ENCODE data around the gene IFT88.
"Not testable (repeated sequence)": the region's sequence is repeated elsewhere in the genome, so short reads cannot be mapped to it uniquely, and the experiment has no call there.

The IFT88 gene

GRCh38 chr13:20667857-20668437 is 101.0 kb downstream of the IFT88 start:
- Histone ChIP-seq H3K36me3 (ENCODE audit: control insufficient read depth in 2 of 2, insufficient read depth in 2 of 2, low read length in 2 of 2) (no peaks in the 10 kb centered on the region), H3K4me3 (ENCODE audit: low read length in 2 of 2) (no peak overlapping the region), H3K9ac (ENCODE audit: low read depth in 1 of 2, low read length in 2 of 2) (no peak overlapping the region), H3K27me3 (ENCODE audit: control insufficient read depth in 2 of 2, insufficient read depth in 2 of 2, low read length in 2 of 2) (no peaks in the 10 kb centered on the region), H3K9me3 (ENCODE audit: control insufficient read depth in 2 of 2, low read length in 2 of 2) (no peaks in the 10 kb centered on the region), H3K4me1 (ENCODE audit: control insufficient read depth in 2 of 2, insufficient read depth in 2 of 2, low read length in 2 of 2) (no peaks in the 10 kb centered on the region), H3K27ac (ENCODE audit: low read depth in 2 of 2, low read length in 2 of 2) (no peak overlapping the region)

- Histone ChIP-seq H3K27me3 (ENCODE audit: control insufficient read depth in 2 of 2, insufficient read depth in 2 of 2, low read length in 2 of 2) (no peaks in the 10 kb centered on the region), H3K4me1 (ENCODE audit: control insufficient read depth in 2 of 2, insufficient read depth in 2 of 2, low read length in 2 of 2) (no peaks in the 10 kb centered on the region), H3K27ac (ENCODE audit: low read depth in 2 of 2, low read length in 2 of 2) (no peak overlapping the region), H3K9me3 (ENCODE audit: control insufficient read depth in 2 of 2, low read length in 2 of 2) (no peaks in the 10 kb centered on the region), H3K36me3 (ENCODE audit: control insufficient read depth in 2 of 2, insufficient read depth in 2 of 2, low read length in 2 of 2) (peaks cover 0 to 2% of the 10 kb centered on the region in 2 donors), H3K4me3 (ENCODE audit: low read length in 2 of 2) (no peak overlapping the region), H3K9ac (ENCODE audit: low read depth in 1 of 2, low read length in 2 of 2) (no peak overlapping the region)
Observed at GRCh38 chr13:20669162-20669561, 102.2 kb downstream of the IFT88 start.

- Histone ChIP-seq H3K4me3 (ENCODE audit: low read length in 2 of 2) (no peak overlapping the region), H3K9ac (ENCODE audit: low read depth in 1 of 2, low read length in 2 of 2) (no peak overlapping the region), H3K27me3 (ENCODE audit: control insufficient read depth in 2 of 2, insufficient read depth in 2 of 2, low read length in 2 of 2) (no peaks in the 10 kb centered on the region), H3K36me3 (ENCODE audit: control insufficient read depth in 2 of 2, insufficient read depth in 2 of 2, low read length in 2 of 2) (peaks cover 0 to 5% of the 10 kb centered on the region in 2 donors), H3K4me1 (ENCODE audit: control insufficient read depth in 2 of 2, insufficient read depth in 2 of 2, low read length in 2 of 2) (no peaks in the 10 kb centered on the region), H3K27ac (ENCODE audit: low read depth in 2 of 2, low read length in 2 of 2) (no peak overlapping the region), H3K9me3 (ENCODE audit: control insufficient read depth in 2 of 2, low read length in 2 of 2) (no peaks in the 10 kb centered on the region)
Observed at GRCh38 chr13:20671789-20672188, 104.8 kb downstream of the IFT88 start.

- Histone ChIP-seq H3K9ac (ENCODE audit: low read depth in 1 of 2, low read length in 2 of 2) (no peak overlapping the region), H3K4me1 (ENCODE audit: control insufficient read depth in 2 of 2, insufficient read depth in 2 of 2, low read length in 2 of 2) (no peaks in the 10 kb centered on the region), H3K27me3 (ENCODE audit: control insufficient read depth in 2 of 2, insufficient read depth in 2 of 2, low read length in 2 of 2) (no peaks in the 10 kb centered on the region), H3K4me3 (ENCODE audit: low read length in 2 of 2) (no peak overlapping the region), H3K9me3 (ENCODE audit: control insufficient read depth in 2 of 2, low read length in 2 of 2) (no peaks in the 10 kb centered on the region), H3K36me3 (ENCODE audit: control insufficient read depth in 2 of 2, insufficient read depth in 2 of 2, low read length in 2 of 2) (peaks cover 0 to 5% of the 10 kb centered on the region in 2 donors), H3K27ac (ENCODE audit: low read depth in 2 of 2, low read length in 2 of 2) (no peak overlapping the region)
Observed at GRCh38 chr13:20672772-20673171, 105.8 kb downstream of the IFT88 start.

- H3K27ac ChIP-seq (ENCODE audit: low read depth in 2 of 2, low read length in 2 of 2) = no peak overlapping the region
- H3K9me3 ChIP-seq (ENCODE audit: control insufficient read depth in 2 of 2, low read length in 2 of 2) = no peaks in the 10 kb centered on the region
- H3K9ac ChIP-seq (ENCODE audit: low read depth in 1 of 2, low read length in 2 of 2) = no peak overlapping the region
Observed at GRCh38 chr13:20673715-20674114, 106.8 kb downstream of the IFT88 start.

GRCh38 chr13:20676213-20676612 is 109.3 kb downstream of the IFT88 start:
- Histone ChIP-seq H3K9ac (ENCODE audit: low read depth in 1 of 2, low read length in 2 of 2) (no peak overlapping the region), H3K36me3 (ENCODE audit: control insufficient read depth in 2 of 2, insufficient read depth in 2 of 2, low read length in 2 of 2) (peaks cover 0 to 5% of the 10 kb centered on the region in 2 donors), H3K4me3 (ENCODE audit: low read length in 2 of 2) (no peak overlapping the region), H3K4me1 (ENCODE audit: control insufficient read depth in 2 of 2, insufficient read depth in 2 of 2, low read length in 2 of 2) (no peaks in the 10 kb centered on the region), H3K27ac (ENCODE audit: low read depth in 2 of 2, low read length in 2 of 2) (no peak overlapping the region), H3K9me3 (ENCODE audit: control insufficient read depth in 2 of 2, low read length in 2 of 2) (no peaks in the 10 kb centered on the region), H3K27me3 (ENCODE audit: control insufficient read depth in 2 of 2, insufficient read depth in 2 of 2, low read length in 2 of 2) (no peaks in the 10 kb centered on the region)

More at GRCh38 chr13:20673715-20674114, 106.8 kb downstream of the IFT88 start:
- H3K4me1 ChIP-seq (ENCODE audit: control insufficient read depth in 2 of 2, insufficient read depth in 2 of 2, low read length in 2 of 2) = no peaks in the 10 kb centered on the region
- no peaks in the 10 kb centered on the region for H3K27me3 ChIP-seq (ENCODE audit: control insufficient read depth in 2 of 2, insufficient read depth in 2 of 2, low read length in 2 of 2)
- H3K4me3 ChIP-seq (ENCODE audit: low read length in 2 of 2) = no peak overlapping the region
- H3K36me3 ChIP-seq (ENCODE audit: control insufficient read depth in 2 of 2, insufficient read depth in 2 of 2, low read length in 2 of 2) = peaks cover 0 to 5% of the 10 kb centered on the region in 2 donors

- H3K27me3 ChIP-seq (ENCODE audit: control insufficient read depth in 2 of 2, insufficient read depth in 2 of 2, low read length in 2 of 2); H3K9me3 ChIP-seq (ENCODE audit: control insufficient read depth in 2 of 2, low read length in 2 of 2); H3K36me3 ChIP-seq (ENCODE audit: control insufficient read depth in 2 of 2, insufficient read depth in 2 of 2, low read length in 2 of 2); H3K27ac ChIP-seq (ENCODE audit: low read depth in 2 of 2, low read length in 2 of 2); H3K4me3 ChIP-seq (ENCODE audit: low read length in 2 of 2); H3K4me1 ChIP-seq (ENCODE audit: control insufficient read depth in 2 of 2, insufficient read depth in 2 of 2, low read length in 2 of 2); H3K9ac ChIP-seq (ENCODE audit: low read depth in 1 of 2, low read length in 2 of 2): not testable (repeated sequence)
Observed at GRCh38 chr13:20678606-20679005, 111.6 kb downstream of the IFT88 start.

GRCh38 chr13:20679879-20680278 is 112.9 kb downstream of the IFT88 start:
- Histone ChIP-seq H3K27ac (ENCODE audit: low read depth in 2 of 2, low read length in 2 of 2) (no peak overlapping the region), H3K9ac (ENCODE audit: low read depth in 1 of 2, low read length in 2 of 2) (no peak overlapping the region), H3K27me3 (ENCODE audit: control insufficient read depth in 2 of 2, insufficient read depth in 2 of 2, low read length in 2 of 2) (no peaks in the 10 kb centered on the region), H3K4me1 (ENCODE audit: control insufficient read depth in 2 of 2, insufficient read depth in 2 of 2, low read length in 2 of 2) (no peaks in the 10 kb centered on the region), H3K9me3 (ENCODE audit: control insufficient read depth in 2 of 2, low read length in 2 of 2) (no peaks in the 10 kb centered on the region), H3K4me3 (ENCODE audit: low read length in 2 of 2) (no peak overlapping the region), H3K36me3 (ENCODE audit: control insufficient read depth in 2 of 2, insufficient read depth in 2 of 2, low read length in 2 of 2) (peaks cover 0 to 3% of the 10 kb centered on the region in 2 donors)

- Histone ChIP-seq H3K9ac (ENCODE audit: low read depth in 1 of 2, low read length in 2 of 2) (no peak overlapping the region), H3K9me3 (ENCODE audit: control insufficient read depth in 2 of 2, low read length in 2 of 2) (no peaks in the 10 kb centered on the region), H3K27me3 (ENCODE audit: control insufficient read depth in 2 of 2, insufficient read depth in 2 of 2, low read length in 2 of 2) (no peaks in the 10 kb centered on the region), H3K4me1 (ENCODE audit: control insufficient read depth in 2 of 2, insufficient read depth in 2 of 2, low read length in 2 of 2) (no peaks in the 10 kb centered on the region), H3K36me3 (ENCODE audit: control insufficient read depth in 2 of 2, insufficient read depth in 2 of 2, low read length in 2 of 2) (peaks cover 0 to 3% of the 10 kb centered on the region in 2 donors), H3K4me3 (ENCODE audit: low read length in 2 of 2) (no peak overlapping the region), H3K27ac (ENCODE audit: low read depth in 2 of 2, low read length in 2 of 2) (no peak overlapping the region)
Observed at GRCh38 chr13:20680416-20681080, 113.6 kb downstream of the IFT88 start.

GRCh38 chr13:20681481-20681880 is 114.5 kb downstream of the IFT88 start:
- H3K36me3 ChIP-seq (ENCODE audit: control insufficient read depth in 2 of 2, insufficient read depth in 2 of 2, low read length in 2 of 2); H3K4me1 ChIP-seq (ENCODE audit: control insufficient read depth in 2 of 2, insufficient read depth in 2 of 2, low read length in 2 of 2); H3K9ac ChIP-seq (ENCODE audit: low read depth in 1 of 2, low read length in 2 of 2); H3K27me3 ChIP-seq (ENCODE audit: control insufficient read depth in 2 of 2, insufficient read depth in 2 of 2, low read length in 2 of 2); H3K9me3 ChIP-seq (ENCODE audit: control insufficient read depth in 2 of 2, low read length in 2 of 2); H3K4me3 ChIP-seq (ENCODE audit: low read length in 2 of 2); H3K27ac ChIP-seq (ENCODE audit: low read depth in 2 of 2, low read length in 2 of 2): not testable (repeated sequence)
